HEK293 (cell line): ENCODE results near the gene IL21.

ENCODE experiments used
- CTCF ChIA-PET: fragments of 350-600 bp; formaldehyde crosslinking; extraction: SDS; loops from one replicate; lab custom pipeline; 2021; ENCODE audit warnings: antibody characterized with exemption; lab: Yijun Ruan, JAX
- POLR2A ChIA-PET: fragments of 300-600 bp; formaldehyde crosslinking; extraction: SDS; loops from one replicate; lab custom pipeline; 2020; ENCODE audit warnings: antibody characterized with exemption, inconsistent platforms; lab: Yijun Ruan, JAX
- H3K27ac ChIP-seq: fragments of 200-500 bp; sonication (Bioruptor generic); 2 replicates; pipeline ENCODE4 v1.5.1; 2014; ENCODE audit warnings: low read depth, low read length, control low read depth, inconsistent platforms; ENCODE audit errors: extremely low read depth
- H3K36me3 ChIP-seq, 2 experiments: fragments of 200-500 bp in 1 of 2; sonication (Bioruptor generic) in 1 of 2; 1 replicate in 1 of 2; 2 replicates in 1 of 2; pipeline ENCODE4 v1.5.1; 2014 to 2017; ENCODE audit warnings: inconsistent platforms in 2 of 2, low read length in 2 of 2; ENCODE audit not compliant: control insufficient read depth in 2 of 2, insufficient read depth in 1 of 2
- H3K4me1 ChIP-seq: fragments of 200-500 bp; sonication (Bioruptor generic); 2 replicates; pipeline ENCODE4 v1.5.1; 2014; ENCODE audit warnings: mild to moderate bottlenecking, low read length, inconsistent platforms; ENCODE audit not compliant: control insufficient read depth, insufficient read depth
- H3K4me3 ChIP-seq: 2 replicates; pipeline ENCODE4 v1.5.1; 2011; ENCODE audit warnings: low read depth, mild to moderate bottlenecking, control low read depth, low read length, moderate library complexity
- H3K9me3 ChIP-seq: fragments of 200-500 bp; sonication (Bioruptor generic); 2 replicates; pipeline ENCODE4 v1.5.1; 2014; ENCODE audit warnings: low read depth, low read length, inconsistent platforms; ENCODE audit not compliant: control insufficient read depth, insufficient read depth
- BCL11A ChIP-seq: fragments of 450-650 bp; formaldehyde crosslinking; IDR thresholded peaks from 2 replicates; pipeline ENCODE4 v1.5.1; 2016; ENCODE audit warnings: low read depth, missing biosample characterization, missing genetic modification characterization
- HOXA7 ChIP-seq: sonication (generic); formaldehyde crosslinking; IDR thresholded peaks from 2 replicates; pipeline ENCODE4 v1.8.1; 2022; ENCODE audit warnings: missing genetic modification reagents, borderline replicate concordance
- HOXD13 ChIP-seq: sonication (generic); formaldehyde crosslinking; IDR thresholded peaks from 2 replicates; pipeline ENCODE4 v1.8.0; 2022; ENCODE audit warnings: missing genetic modification reagents, borderline replicate concordance
- KLF10 ChIP-seq: fragments of 450-650 bp; IDR thresholded peaks from 2 replicates; pipeline ENCODE4 v1.5.1; 2018; ENCODE audit warnings: missing biosample characterization, mild to moderate bottlenecking, missing genetic modification characterization
- KLF7 ChIP-seq: fragments of 450-650 bp; formaldehyde crosslinking; IDR thresholded peaks from 2 replicates; pipeline ENCODE4 v1.5.1; 2016; ENCODE audit warnings: missing biosample characterization, missing genetic modification characterization, borderline replicate concordance
- MZF1 ChIP-seq: fragments of 450-650 bp; formaldehyde crosslinking; IDR thresholded peaks from 2 replicates; pipeline ENCODE4 v1.5.1; 2017; ENCODE audit warnings: missing biosample characterization, missing genetic modification characterization, borderline replicate concordance
- ZBTB1 ChIP-seq: fragments of 450-650 bp; formaldehyde crosslinking; IDR thresholded peaks from 2 replicates; pipeline ENCODE4 v1.5.1; 2016; ENCODE audit warnings: missing biosample characterization, missing genetic modification characterization
- ZBTB17 ChIP-seq: fragments of 450-650 bp; formaldehyde crosslinking; IDR thresholded peaks from 2 replicates; pipeline ENCODE4 v1.5.1; 2016; ENCODE audit warnings: missing biosample characterization, missing genetic modification characterization
- ZBTB21 ChIP-seq: fragments of 450-650 bp; formaldehyde crosslinking; IDR thresholded peaks from 2 replicates; pipeline ENCODE4 v1.5.1; 2017; ENCODE audit warnings: missing biosample characterization, missing genetic modification characterization
- ZNF10 ChIP-seq: fragments of 450-650 bp; formaldehyde crosslinking; IDR thresholded peaks from 2 replicates; pipeline ENCODE4 v1.5.1; 2017; ENCODE audit warnings: missing biosample characterization, missing genetic modification characterization
- ZNF133 ChIP-seq: fragments of 450-650 bp; formaldehyde crosslinking; IDR thresholded peaks from 2 replicates; pipeline ENCODE4 v1.5.1; 2016; ENCODE audit warnings: missing biosample characterization, missing genetic modification characterization
- ZNF248 ChIP-seq: fragments of 450-650 bp; formaldehyde crosslinking; IDR thresholded peaks from 2 replicates; pipeline ENCODE4 v1.5.1; 2017; ENCODE audit warnings: missing biosample characterization, missing genetic modification characterization
- ZNF274 ChIP-seq, 2 experiments: fragments of 200-500 bp in 1 of 2; fragments of 450-650 bp in 1 of 2; sonication (Bioruptor generic) in 1 of 2; formaldehyde crosslinking in 1 of 2; IDR thresholded peaks; 2 replicates each; pipeline versions ENCODE4 v1.5.1 to v1.6.1; 2014 to 2016; ENCODE audit warnings: borderline replicate concordance in 1 of 2, inconsistent platforms in 1 of 2, low read length in 1 of 2, missing biosample characterization in 1 of 2, missing genetic modification characterization in 1 of 2
- ZNF341 ChIP-seq: fragments of 450-650 bp; formaldehyde crosslinking; IDR thresholded peaks from 2 replicates; pipeline ENCODE4; 2016; ENCODE audit warnings: low read depth, missing biosample characterization, missing genetic modification characterization
- ZNF473 ChIP-seq: fragments of 450-650 bp; formaldehyde crosslinking; IDR thresholded peaks from 2 replicates; pipeline ENCODE4 v1.5.1; 2017; ENCODE audit warnings: missing biosample characterization, missing genetic modification characterization
- ZNF48 ChIP-seq: fragments of 450-650 bp; formaldehyde crosslinking; IDR thresholded peaks from 2 replicates; pipeline ENCODE4 v1.5.1; 2016; ENCODE audit warnings: missing biosample characterization, missing genetic modification characterization
- ZNF530 ChIP-seq: fragments of 450-650 bp; formaldehyde crosslinking; IDR thresholded peaks from 2 replicates; pipeline ENCODE4 v1.5.1; 2016; ENCODE audit warnings: low read depth, missing biosample characterization, missing genetic modification characterization
- ZNF600 ChIP-seq: fragments of 450-650 bp; formaldehyde crosslinking; IDR thresholded peaks from 2 replicates; pipeline ENCODE4 v1.5.1; 2016; ENCODE audit warnings: missing biosample characterization, missing genetic modification characterization
- ZNF658 ChIP-seq: fragments of 450-650 bp; formaldehyde crosslinking; IDR thresholded peaks from 2 replicates; pipeline ENCODE4; 2016; ENCODE audit warnings: missing biosample characterization, missing genetic modification characterization
- ZNF660 ChIP-seq: fragments of 450-650 bp; IDR thresholded peaks from 2 replicates; pipeline ENCODE4 v1.5.1; 2018; ENCODE audit warnings: missing biosample characterization, mild to moderate bottlenecking, missing genetic modification characterization
- ZNF670 ChIP-seq: fragments of 450-650 bp; formaldehyde crosslinking; IDR thresholded peaks from 2 replicates; pipeline ENCODE4 v1.5.1; 2016; ENCODE audit warnings: missing biosample characterization, missing genetic modification characterization, low read depth
- ZNF701 ChIP-seq: fragments of 450-650 bp; formaldehyde crosslinking; IDR thresholded peaks from 2 replicates; pipeline ENCODE4 v1.5.1; 2016; ENCODE audit warnings: missing biosample characterization, missing genetic modification characterization
- ZNF776 ChIP-seq: fragments of 450-650 bp; formaldehyde crosslinking; IDR thresholded peaks from 2 replicates; pipeline ENCODE4 v1.5.0; 2017; ENCODE audit warnings: missing biosample characterization, missing genetic modification characterization, borderline replicate concordance
- ZNF777 ChIP-seq: fragments of 450-650 bp; formaldehyde crosslinking; IDR thresholded peaks from 2 replicates; pipeline ENCODE4 v1.5.1; 2017; ENCODE audit warnings: missing biosample characterization, missing genetic modification characterization, borderline replicate concordance
- ZNF785 ChIP-seq: fragments of 450-650 bp; formaldehyde crosslinking; IDR thresholded peaks from 2 replicates; pipeline ENCODE4 v1.5.1; 2016; ENCODE audit warnings: missing biosample characterization, missing genetic modification characterization
- ZSCAN23 ChIP-seq: fragments of 450-650 bp; formaldehyde crosslinking; IDR thresholded peaks from 2 replicates; pipeline ENCODE4 v1.5.1; 2016; ENCODE audit warnings: missing biosample characterization, missing genetic modification characterization
- TF ChIP-seq, protein P1 (sequence below): fragments of 450-650 bp; formaldehyde crosslinking; IDR thresholded peaks from 2 replicates; pipeline ENCODE4 v1.5.1; 2016; ENCODE audit warnings: missing biosample characterization, missing genetic modification characterization
- TF ChIP-seq, protein P2 (sequence below): fragments of 450-650 bp; IDR thresholded peaks from 2 replicates; pipeline ENCODE4 v1.5.1; 2018; ENCODE audit warnings: missing biosample characterization, missing genetic modification characterization
- TF ChIP-seq, protein P3 (sequence below): fragments of 450-650 bp; formaldehyde crosslinking; IDR thresholded peaks from 2 replicates; pipeline ENCODE4 v1.5.1; 2016; ENCODE audit warnings: missing biosample characterization, missing genetic modification characterization
- TF ChIP-seq, protein P4 (sequence below): fragments of 450-650 bp; formaldehyde crosslinking; IDR thresholded peaks from 2 replicates; pipeline ENCODE4 v1.5.1; 2016; ENCODE audit warnings: missing biosample characterization, missing genetic modification characterization
- TF ChIP-seq, protein P5 (sequence below): fragments of 450-650 bp; formaldehyde crosslinking; IDR thresholded peaks from 2 replicates; pipeline ENCODE4 v1.5.1; 2016; ENCODE audit warnings: missing biosample characterization, missing genetic modification characterization

Gene IL21

DNA sequence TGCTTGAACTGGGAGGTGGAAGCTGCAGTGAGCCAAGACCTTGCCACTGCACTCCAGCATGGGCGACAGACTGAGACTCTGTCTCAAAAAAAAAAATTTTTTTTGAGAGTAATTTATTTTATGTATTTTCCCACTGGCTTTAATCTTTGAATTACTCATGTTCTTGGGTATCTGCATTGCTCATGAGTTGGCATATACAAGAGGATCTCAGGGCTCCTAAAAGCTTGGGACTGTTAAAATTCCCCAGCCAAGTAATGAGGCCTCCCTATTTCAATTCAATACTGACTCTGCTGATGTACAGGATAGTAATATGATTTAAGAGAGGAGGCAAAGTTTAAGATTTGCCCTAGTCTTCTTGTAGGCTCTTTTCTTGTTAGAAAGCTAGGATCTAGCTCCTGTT lies 6.2 kb downstream of the IL21 start:
- POLR2A ChIA-PET = no interaction called here
- Histone ChIP-seq H3K4me1 (no peaks in the 10 kb centered on the region), H3K36me3 (no peaks in the 10 kb centered on the region), H3K27ac (no peak overlapping the region), H3K4me3 (no peak overlapping the region), H3K9me3 (no peaks in the 10 kb centered on the region)
- CTCF ChIA-PET = interaction anchor here (0.7 kb wide), 1 partner anchor 1058 kb away, joined by 3 read pairs; no protein-coding TSS in a partner anchor
- TF ChIP-seq ZNF248 (no peak), ZNF670 (tag by site-specific recombination) (no peak), ZNF777 (no peak), ZNF48 (tag by site-specific recombination) (no peak), ZBTB1 (tag by site-specific recombination) (no peak), HOXD13 (CRISPR knock-in tag) (no peak), ZNF658 (no peak), KLF10 (no peak), ZNF473 (tag by site-specific recombination) (no peak), ZNF10 (tag by site-specific recombination) (no peak), ZNF776 (no peak), BCL11A (no peak), ZBTB17 (no peak), ZNF701 (tag by site-specific recombination) (no peak), HOXA7 (CRISPR knock-in tag) (no peak), ZNF341 (tag by site-specific recombination) (no peak), ZNF274 (IDR thresholded peaks at IDR 0.05; ENCODE audit: low read length) (no peak), ZNF274 (tag by site-specific recombination; IDR thresholded peaks at IDR 0.05; ENCODE audit: borderline replicate concordance) (no peak), ZNF133 (tag by site-specific recombination) (no peak)
- TF ChIP-seq, protein P1, sequence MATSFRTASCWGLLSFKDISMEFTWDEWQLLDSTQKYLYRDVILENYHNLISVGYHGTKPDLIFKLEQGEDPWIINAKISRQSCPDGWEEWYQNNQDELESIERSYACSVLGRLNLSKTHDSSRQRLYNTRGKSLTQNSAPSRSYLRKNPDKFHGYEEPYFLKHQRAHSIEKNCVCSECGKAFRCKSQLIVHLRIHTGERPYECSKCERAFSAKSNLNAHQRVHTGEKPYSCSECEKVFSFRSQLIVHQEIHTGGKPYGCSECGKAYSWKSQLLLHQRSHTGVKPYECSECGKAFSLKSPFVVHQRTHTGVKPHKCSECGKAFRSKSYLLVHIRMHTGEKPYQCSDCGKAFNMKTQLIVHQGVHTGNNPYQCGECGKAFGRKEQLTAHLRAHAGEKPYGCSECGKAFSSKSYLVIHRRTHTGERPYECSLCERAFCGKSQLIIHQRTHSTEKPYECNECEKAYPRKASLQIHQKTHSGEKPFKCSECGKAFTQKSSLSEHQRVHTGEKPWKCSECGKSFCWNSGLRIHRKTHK (tag by site-specific recombination) = no peak
- TF ChIP-seq, protein P2, sequence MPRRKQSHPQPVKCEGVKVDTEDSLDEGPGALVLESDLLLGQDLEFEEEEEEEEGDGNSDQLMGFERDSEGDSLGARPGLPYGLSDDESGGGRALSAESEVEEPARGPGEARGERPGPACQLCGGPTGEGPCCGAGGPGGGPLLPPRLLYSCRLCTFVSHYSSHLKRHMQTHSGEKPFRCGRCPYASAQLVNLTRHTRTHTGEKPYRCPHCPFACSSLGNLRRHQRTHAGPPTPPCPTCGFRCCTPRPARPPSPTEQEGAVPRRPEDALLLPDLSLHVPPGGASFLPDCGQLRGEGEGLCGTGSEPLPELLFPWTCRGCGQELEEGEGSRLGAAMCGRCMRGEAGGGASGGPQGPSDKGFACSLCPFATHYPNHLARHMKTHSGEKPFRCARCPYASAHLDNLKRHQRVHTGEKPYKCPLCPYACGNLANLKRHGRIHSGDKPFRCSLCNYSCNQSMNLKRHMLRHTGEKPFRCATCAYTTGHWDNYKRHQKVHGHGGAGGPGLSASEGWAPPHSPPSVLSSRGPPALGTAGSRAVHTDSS (tag by site-specific recombination) = no peak

DNA sequence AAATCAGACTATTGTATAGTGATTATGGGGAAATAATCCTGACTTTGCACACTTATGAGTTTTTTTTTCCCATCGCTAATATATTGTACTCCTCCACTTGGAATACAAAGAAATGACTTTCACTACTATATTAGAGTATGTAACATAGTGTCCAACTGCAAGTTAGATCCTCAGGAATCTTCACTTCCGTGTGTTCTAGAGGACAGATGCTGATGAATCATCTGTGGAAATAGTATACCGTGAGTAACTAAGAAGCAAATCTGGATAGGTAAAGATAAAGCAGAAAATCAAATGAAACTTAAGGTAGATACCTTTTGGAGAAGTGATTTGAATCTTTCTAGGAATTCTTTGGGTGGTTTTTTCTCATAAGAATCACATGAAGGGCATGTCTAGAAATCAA lies 8.3 kb downstream of the IL21 start:
- H3K36me3 ChIP-seq = no peaks in the 10 kb centered on the region
- no peak overlapping the region for H3K4me3 ChIP-seq
- no peaks in the 10 kb centered on the region for H3K9me3 ChIP-seq
- H3K4me1 ChIP-seq = no peaks in the 10 kb centered on the region
- H3K27ac ChIP-seq = no peak overlapping the region
- ChIA-PET POLR2A (no interaction called here), CTCF (interaction anchor here (1.3 kb wide), 1 partner anchor 105 kb away, joined by 4 read pairs; no protein-coding TSS in a partner anchor)
- no peak for TF ChIP-seq ZNF785 (tag by site-specific recombination)
- no peak for TF ChIP-seq KLF7 (tag by site-specific recombination)
- no peak for TF ChIP-seq ZNF600 (tag by site-specific recombination)
- no peak for TF ChIP-seq ZNF530
- no peak for TF ChIP-seq MZF1
- TF ChIP-seq, protein P3, sequence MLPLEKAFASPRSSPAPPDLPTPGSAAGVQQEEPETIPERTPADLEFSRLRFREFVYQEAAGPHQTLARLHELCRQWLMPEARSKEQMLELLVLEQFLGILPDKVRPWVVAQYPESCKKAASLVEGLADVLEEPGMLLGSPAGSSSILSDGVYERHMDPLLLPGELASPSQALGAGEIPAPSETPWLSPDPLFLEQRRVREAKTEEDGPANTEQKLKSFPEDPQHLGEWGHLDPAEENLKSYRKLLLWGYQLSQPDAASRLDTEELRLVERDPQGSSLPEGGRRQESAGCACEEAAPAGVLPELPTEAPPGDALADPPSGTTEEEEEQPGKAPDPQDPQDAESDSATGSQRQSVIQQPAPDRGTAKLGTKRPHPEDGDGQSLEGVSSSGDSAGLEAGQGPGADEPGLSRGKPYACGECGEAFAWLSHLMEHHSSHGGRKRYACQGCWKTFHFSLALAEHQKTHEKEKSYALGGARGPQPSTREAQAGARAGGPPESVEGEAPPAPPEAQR (tag by site-specific recombination) = no peak
- no peak for TF ChIP-seq ZNF660 (tag by site-specific recombination)
- TF ChIP-seq ZBTB21 (tag by site-specific recombination) = no peak
- TF ChIP-seq, protein P4, sequence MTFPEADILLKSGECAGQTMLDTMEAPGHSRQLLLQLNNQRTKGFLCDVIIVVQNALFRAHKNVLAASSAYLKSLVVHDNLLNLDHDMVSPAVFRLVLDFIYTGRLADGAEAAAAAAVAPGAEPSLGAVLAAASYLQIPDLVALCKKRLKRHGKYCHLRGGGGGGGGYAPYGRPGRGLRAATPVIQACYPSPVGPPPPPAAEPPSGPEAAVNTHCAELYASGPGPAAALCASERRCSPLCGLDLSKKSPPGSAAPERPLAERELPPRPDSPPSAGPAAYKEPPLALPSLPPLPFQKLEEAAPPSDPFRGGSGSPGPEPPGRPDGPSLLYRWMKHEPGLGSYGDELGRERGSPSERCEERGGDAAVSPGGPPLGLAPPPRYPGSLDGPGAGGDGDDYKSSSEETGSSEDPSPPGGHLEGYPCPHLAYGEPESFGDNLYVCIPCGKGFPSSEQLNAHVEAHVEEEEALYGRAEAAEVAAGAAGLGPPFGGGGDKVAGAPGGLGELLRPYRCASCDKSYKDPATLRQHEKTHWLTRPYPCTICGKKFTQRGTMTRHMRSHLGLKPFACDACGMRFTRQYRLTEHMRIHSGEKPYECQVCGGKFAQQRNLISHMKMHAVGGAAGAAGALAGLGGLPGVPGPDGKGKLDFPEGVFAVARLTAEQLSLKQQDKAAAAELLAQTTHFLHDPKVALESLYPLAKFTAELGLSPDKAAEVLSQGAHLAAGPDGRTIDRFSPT (tag by site-specific recombination) = no peak
- no peak for TF ChIP-seq ZSCAN23 (tag by site-specific recombination)
- TF ChIP-seq BCL11A = no peak
- TF ChIP-seq, protein P5, sequence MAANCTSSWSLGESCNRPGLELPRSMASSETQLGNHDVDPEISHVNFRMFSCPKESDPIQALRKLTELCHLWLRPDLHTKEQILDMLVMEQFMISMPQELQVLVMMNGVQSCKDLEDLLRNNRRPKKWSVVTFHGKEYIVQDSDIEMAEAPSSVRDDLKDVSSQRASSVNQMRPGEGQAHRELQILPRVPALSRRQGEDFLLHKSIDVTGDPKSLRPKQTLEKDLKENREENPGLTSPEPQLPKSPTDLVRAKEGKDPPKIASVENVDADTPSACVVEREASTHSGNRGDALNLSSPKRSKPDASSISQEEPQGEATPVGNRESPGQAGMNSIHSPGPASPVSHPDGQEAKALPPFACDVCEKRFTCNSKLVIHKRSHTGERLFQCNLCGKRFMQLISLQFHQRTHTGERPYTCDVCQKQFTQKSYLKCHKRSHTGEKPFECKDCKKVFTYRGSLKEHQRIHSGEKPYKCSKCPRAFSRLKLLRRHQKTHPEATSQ = no peak
